H9 (cell line): ENCODE measurements around the gene SHC4. TPM values are rescaled to one million over a fixed set of nuclear protein-coding genes. Genes with fewer than 3 reads are reported as not detected.

ENCODE experiments used
- DNase-seq: peaks from one replicate; pipeline ENCODE4 v3.0.0-alpha.2; 2017
- H2AFZ ChIP-seq: one replicate; pipeline ENCODE4 v1.6.1; 2013; ENCODE audit warnings: mild to moderate bottlenecking, low read length, control low read depth, moderate library complexity
- H2AK5ac ChIP-seq: 2 replicates; pipeline ENCODE4 v1.6.1; 2013; ENCODE audit warnings: low read length, control low read depth, mixed read lengths; ENCODE audit not compliant: insufficient read length
- H2BK120ac ChIP-seq: one replicate; pipeline ENCODE4 v1.6.1; 2013; ENCODE audit warnings: low read depth, mild to moderate bottlenecking, low read length, control low read depth, inconsistent platforms; ENCODE audit not compliant: poor library complexity, severe bottlenecking
- H2BK12ac ChIP-seq: 2 replicates; pipeline ENCODE4 v1.6.1; 2013; ENCODE audit warnings: low read length, control low read depth, mixed read lengths, low read depth; ENCODE audit not compliant: insufficient read length
- H2BK15ac ChIP-seq: 2 replicates; pipeline ENCODE4 v1.6.1; 2013; ENCODE audit warnings: low read depth, low read length, control low read depth
- H2BK20ac ChIP-seq: one replicate; pipeline ENCODE4 v1.6.1; 2013; ENCODE audit warnings: low read depth, mild to moderate bottlenecking, low read length, control low read depth, inconsistent platforms; ENCODE audit not compliant: poor library complexity, severe bottlenecking
- H2BK5ac ChIP-seq: 2 replicates; pipeline ENCODE4 v1.6.1; 2013; ENCODE audit warnings: low read length, control low read depth, mixed read lengths; ENCODE audit not compliant: insufficient read length
- H3K14ac ChIP-seq: 2 replicates; pipeline ENCODE4 v1.6.1; 2013; ENCODE audit warnings: low read length, control low read depth; ENCODE audit not compliant: insufficient read depth
- H3K18ac ChIP-seq: 2 replicates; pipeline ENCODE4 v1.6.1; 2013; ENCODE audit warnings: low read depth, mild to moderate bottlenecking, mixed read lengths, low read length, control low read depth; ENCODE audit not compliant: insufficient read length
- H3K23ac ChIP-seq: 2 replicates; pipeline ENCODE4 v1.6.1; 2013; ENCODE audit warnings: low read length, control low read depth, mixed read lengths, low read depth; ENCODE audit not compliant: insufficient read length
- H3K23me2 ChIP-seq: 2 replicates; pipeline ENCODE4 v1.6.1; 2013; ENCODE audit warnings: low read depth, mild to moderate bottlenecking, mixed read lengths, low read length, control low read depth; ENCODE audit not compliant: insufficient read length, poor library complexity, severe bottlenecking
- H3K27ac ChIP-seq: 2 replicates; pipeline ENCODE4 v1.5.1; 2013; ENCODE audit warnings: low read length, control low read depth, mixed read lengths, low read depth; ENCODE audit not compliant: insufficient read length
- H3K27me3 ChIP-seq: 2 replicates; pipeline ENCODE4 v1.6.1; 2013; ENCODE audit warnings: low read length, control low read depth, inconsistent platforms; ENCODE audit not compliant: insufficient read depth
- H3K4ac ChIP-seq: 2 replicates; pipeline ENCODE4 v1.6.1; 2013; ENCODE audit warnings: low read depth, mild to moderate bottlenecking, control low read depth, inconsistent platforms, low read length, moderate library complexity
- H3K4me1 ChIP-seq: 2 replicates; pipeline ENCODE4 v1.6.1; 2013; ENCODE audit warnings: low read length, control low read depth, inconsistent platforms; ENCODE audit not compliant: insufficient read depth
- H3K4me2 ChIP-seq: 2 replicates; pipeline ENCODE4 v1.6.1; 2013; ENCODE audit warnings: low read length, control low read depth, mixed read lengths; ENCODE audit not compliant: insufficient read length, insufficient read depth
- H3K56ac ChIP-seq: 2 replicates; pipeline ENCODE4 v1.6.1; 2013; ENCODE audit warnings: low read depth, mild to moderate bottlenecking, mixed read lengths, low read length, control low read depth; ENCODE audit not compliant: insufficient read length
- H3K79me1 ChIP-seq: 2 replicates; pipeline ENCODE4 v1.6.1; 2013; ENCODE audit warnings: low read depth, mild to moderate bottlenecking, moderate library complexity, low read length, control low read depth, inconsistent platforms; ENCODE audit not compliant: insufficient read depth, poor library complexity, severe bottlenecking
- H3K79me2 ChIP-seq: 2 replicates; pipeline ENCODE4 v1.6.1; 2013; ENCODE audit warnings: low read length, control low read depth, inconsistent platforms; ENCODE audit not compliant: insufficient read depth
- H3K9ac ChIP-seq: 2 replicates; pipeline ENCODE4 v1.6.1; 2013; ENCODE audit warnings: low read length, control low read depth, mixed read lengths; ENCODE audit not compliant: insufficient read length; ENCODE audit errors: extremely low read depth
- H3K9me3 ChIP-seq: one replicate; pipeline ENCODE4 v1.6.1; 2013; ENCODE audit warnings: low read depth, low read length, inconsistent platforms; ENCODE audit not compliant: control insufficient read depth
- H3T11ph ChIP-seq: one replicate; pipeline ENCODE4 v1.6.1; 2013; ENCODE audit warnings: mild to moderate bottlenecking, low read length, control low read depth, inconsistent platforms
- H4K20me1 ChIP-seq: one replicate; pipeline ENCODE4 v1.6.1; 2013; ENCODE audit not compliant: control insufficient read depth, insufficient read length, insufficient read depth
- H4K5ac ChIP-seq: 2 replicates; pipeline ENCODE4 v1.6.1; 2013; ENCODE audit warnings: low read depth, mild to moderate bottlenecking, mixed read lengths, low read length, control low read depth; ENCODE audit not compliant: insufficient read length
- H4K8ac ChIP-seq: replicated peaks from 2 replicates; pipeline ENCODE4 v1.6.1; 2013; ENCODE audit warnings: low read length, control low read depth, mixed read lengths, low read depth; ENCODE audit not compliant: insufficient read length
- H4K91ac ChIP-seq: 2 replicates; pipeline ENCODE4 v1.6.1; 2013; ENCODE audit warnings: low read depth, mild to moderate bottlenecking, moderate library complexity, mixed read lengths, low read length, control low read depth; ENCODE audit not compliant: insufficient read length
- H3K27ac Mint-ChIP-seq, 3 experiments: 2 replicates in 2 of 3; 3 replicates in 1 of 3; pipeline ENCODE4 v1.8.0; 2020 to 2021; ENCODE audit warnings: mixed read lengths in 3 of 3, mild to moderate bottlenecking in 1 of 3, moderate library complexity in 1 of 3
- H3K27me3 Mint-ChIP-seq: 2 replicates; pipeline ENCODE4 v1.8.0; 2021; ENCODE audit warnings: low read depth, mild to moderate bottlenecking, moderate library complexity, mixed read lengths
- H3K36me3 Mint-ChIP-seq, 3 experiments: 2 replicates in 2 of 3; 3 replicates in 1 of 3; pipeline ENCODE4 v1.8.0; 2020 to 2021; ENCODE audit warnings: low read depth in 3 of 3, mixed read lengths in 3 of 3; ENCODE audit not compliant: insufficient read depth in 1 of 3
- H3K4me1 Mint-ChIP-seq, 2 experiments: 2 replicates each; pipeline ENCODE4 v1.8.0; 2020; ENCODE audit warnings: mixed read lengths in 2 of 2
- H3K4me3 Mint-ChIP-seq, 2 experiments: 2 replicates in 1 of 2; 3 replicates in 1 of 2; pipeline ENCODE4 v1.8.0; 2020 to 2021; ENCODE audit warnings: mild to moderate bottlenecking in 2 of 2, mixed read lengths in 2 of 2, moderate library complexity in 1 of 2
- H3K9me3 Mint-ChIP-seq, 2 experiments: 2 replicates in 1 of 2; 3 replicates in 1 of 2; pipeline ENCODE4 v1.8.0; 2020; ENCODE audit warnings: mild to moderate bottlenecking in 2 of 2, mixed read lengths in 2 of 2, moderate library complexity in 1 of 2
- total RNA-seq: library from RNA; stranded (reverse); gene quantifications from 2 replicates; pipeline ENCODE4 v1.2.1, GENCODE V29; 2021
- TF ChIP-seq, protein P1 (sequence below): fragments of 200-600 bp; sonication (generic); conservative IDR thresholded peaks from 3 replicates; pipeline ENCODE4 v1.8.0; 2021; ENCODE audit warnings: antibody characterized with exemption, mild to moderate bottlenecking

The SHC4 gene
- total RNA-seq, 1 experiment from 2014 or later = 0.26 TPM

DNA sequence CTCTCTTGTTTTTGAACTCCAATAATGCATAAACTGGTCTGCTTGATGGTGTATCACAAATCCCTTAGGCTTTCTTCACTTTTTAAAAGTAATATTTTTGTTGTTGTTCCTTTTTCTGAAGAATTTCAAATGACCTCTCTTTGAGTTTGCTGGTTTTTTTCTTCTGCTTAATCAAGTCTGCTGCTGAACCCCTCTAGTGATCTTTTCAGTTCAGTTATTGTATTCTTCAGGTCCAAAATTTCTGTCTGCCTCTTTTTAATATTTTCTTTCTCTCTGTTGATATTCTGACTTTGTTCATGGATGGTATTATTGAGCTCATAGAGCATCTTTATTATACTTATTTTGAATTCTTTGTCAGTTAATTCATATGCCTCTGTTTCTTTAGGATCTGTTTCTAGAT, 131.1 kb downstream of the SHC4 start:
- no peaks in the 10 kb centered on the region for H3K79me2 ChIP-seq
- no peak overlapping the region for H3K9ac ChIP-seq
- no peaks in the 10 kb centered on the region for H3K23me2 ChIP-seq
- 0 out of 4 replicates have a peak, but pooled peaks cover 0 to 3% of the 10 kb centered on the region in 2 experiments for H3K4me1 Mint-ChIP-seq
- no peak overlapping the region for H2BK12ac ChIP-seq
- no peak overlapping the region for H3K14ac ChIP-seq
- no peak overlapping the region for H4K5ac ChIP-seq
- no peak overlapping the region for H2BK5ac ChIP-seq
- H3K4ac ChIP-seq = no peak overlapping the region
- no peaks in the 10 kb centered on the region for H3K4me1 ChIP-seq
- H4K8ac ChIP-seq = no peak overlapping the region
- no peaks in the 10 kb centered on the region for H3K9me3 Mint-ChIP-seq
- no peak overlapping the region for H3K4me3 Mint-ChIP-seq
- H3K23ac ChIP-seq = no peak overlapping the region
- no peak for DNase-seq
- H3K27ac Mint-ChIP-seq = no peak overlapping the region
- TF ChIP-seq, protein P1, sequence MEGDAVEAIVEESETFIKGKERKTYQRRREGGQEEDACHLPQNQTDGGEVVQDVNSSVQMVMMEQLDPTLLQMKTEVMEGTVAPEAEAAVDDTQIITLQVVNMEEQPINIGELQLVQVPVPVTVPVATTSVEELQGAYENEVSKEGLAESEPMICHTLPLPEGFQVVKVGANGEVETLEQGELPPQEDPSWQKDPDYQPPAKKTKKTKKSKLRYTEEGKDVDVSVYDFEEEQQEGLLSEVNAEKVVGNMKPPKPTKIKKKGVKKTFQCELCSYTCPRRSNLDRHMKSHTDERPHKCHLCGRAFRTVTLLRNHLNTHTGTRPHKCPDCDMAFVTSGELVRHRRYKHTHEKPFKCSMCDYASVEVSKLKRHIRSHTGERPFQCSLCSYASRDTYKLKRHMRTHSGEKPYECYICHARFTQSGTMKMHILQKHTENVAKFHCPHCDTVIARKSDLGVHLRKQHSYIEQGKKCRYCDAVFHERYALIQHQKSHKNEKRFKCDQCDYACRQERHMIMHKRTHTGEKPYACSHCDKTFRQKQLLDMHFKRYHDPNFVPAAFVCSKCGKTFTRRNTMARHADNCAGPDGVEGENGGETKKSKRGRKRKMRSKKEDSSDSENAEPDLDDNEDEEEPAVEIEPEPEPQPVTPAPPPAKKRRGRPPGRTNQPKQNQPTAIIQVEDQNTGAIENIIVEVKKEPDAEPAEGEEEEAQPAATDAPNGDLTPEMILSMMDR = no peak
- no peak overlapping the region for H3T11ph ChIP-seq
- no peak overlapping the region for H3K18ac ChIP-seq
- H3K4me2 ChIP-seq = no peak overlapping the region
- H2BK120ac ChIP-seq = no peak overlapping the region
- H2AFZ ChIP-seq = no peak overlapping the region
- no peak overlapping the region for H2BK15ac ChIP-seq
- no peaks in the 10 kb centered on the region for H4K20me1 ChIP-seq
- H2BK20ac ChIP-seq = no peak overlapping the region
- H3K36me3 Mint-ChIP-seq = no peaks in the 10 kb centered on the region
- H3K27me3 Mint-ChIP-seq = no peaks in the 10 kb centered on the region; the same call in 1 of the 2 replicates
- H4K91ac ChIP-seq = no peak overlapping the region
- no peaks in the 10 kb centered on the region for H3K79me1 ChIP-seq
- no peaks in the 10 kb centered on the region for H3K9me3 ChIP-seq
- H2AK5ac ChIP-seq = no peak overlapping the region
- H3K56ac ChIP-seq = no peak overlapping the region
- no peaks in the 10 kb centered on the region for H3K27me3 ChIP-seq
- no peak overlapping the region for H3K27ac ChIP-seq
